Measurements from ENCODE around the gene GSE1.

- TF ChIP-seq EZH2phosphoT487 (IDR thresholded peaks at IDR 0.05; ENCODE audit: borderline replicate concordance, low read length), result no peak
- no peak for TF ChIP-seq CTCF (IDR thresholded peaks at IDR 0.05; ENCODE audit: low read depth, low read length, poor library complexity, severe bottlenecking)
These were observed 85.4 kb downstream of the GSE1 start for GRCh38 chr16:85698459-85698891.

All from DOHH2 (cell line).